K562 (cell line): ENCODE measurements around the gene PHF21A. TPM values are rescaled to one million over a fixed set of nuclear protein-coding genes. Genes with fewer than 3 reads are reported as not detected.

Experiments used
- ATAC-seq: fragments of 200-7000 bp; cut with Tn5 transposase; 3 replicates; pipeline ENCODE4 v1.9.1; 2020; ENCODE audit warnings: moderate library complexity
- BruUV-seq: library from RNA; stranded (reverse); fragments of 400-500 nt; replicated peaks from 2 replicates; lab custom pipeline; 2021; lab: Mats Ljungman, UMichigan
- CTCF ChIA-PET: fragments of 300-600 bp; formaldehyde crosslinking; extraction: SDS; loops from one replicate; lab custom pipeline; 2021; ENCODE audit warnings: low intra/inter-chr PET ratio; lab: Yijun Ruan, JAX
- POLR2A ChIA-PET: fragments of 300-600, 350-650 bp; sonication (Branson Sonifier 250); formaldehyde crosslinking; extraction: SDS; loops from one replicate; lab custom pipeline; 2021; ENCODE audit warnings: antibody characterized with exemption, inconsistent platforms; lab: Yijun Ruan, JAX
- DNase-seq, 4 experiments: peaks; one replicate each; pipeline versions ENCODE4 v3.0.0 to v3.0.0-alpha.2; 2011 to 2018; ENCODE audit warnings: low spot score in 3 of 4, mixed read lengths in 3 of 4; ENCODE audit errors: extremely low read depth in 1 of 4
- FAIRE-seq: peaks from 2 replicates; lab custom pipeline; 2011; peaks lifted over from hg19 to GRCh38; lab: Jason Lieb, UNC
- H2AFZ ChIP-seq: 2 replicates; pipeline ENCODE4 v1.6.0; 2011; ENCODE audit warnings: low read depth, low read length, control low read depth, inconsistent platforms
- H3K27ac ChIP-seq: fragments of 200-600 bp; 3 replicates; pipeline ENCODE4 v1.8.0; 2011; ENCODE audit warnings: low read depth, mild to moderate bottlenecking, control low read depth, inconsistent platforms, low read length, moderate library complexity, mixed read lengths; ENCODE audit errors: extremely low read depth
- H3K27me3 ChIP-seq, 2 experiments: fragments of 300-600 bp in 1 of 2; 2 replicates in 1 of 2; 3 replicates in 1 of 2; pipeline versions ENCODE4 v1.6.0 to v1.8.0; 2011; ENCODE audit warnings: inconsistent platforms in 2 of 2, low read length in 2 of 2, mild to moderate bottlenecking in 1 of 2, mixed read lengths in 1 of 2, moderate library complexity in 1 of 2; ENCODE audit not compliant: control insufficient read depth in 2 of 2, insufficient read depth in 2 of 2
- H3K36me3 ChIP-seq: fragments of 300-600 bp; 3 replicates; pipeline ENCODE4 v1.8.0; 2011; ENCODE audit warnings: mild to moderate bottlenecking, low read length, inconsistent platforms; ENCODE audit not compliant: control insufficient read depth, insufficient read depth
- H3K4me1 ChIP-seq, 2 experiments: fragments of 200-600 bp in 1 of 2; replicated peaks in 1 of 2; 2 replicates in 1 of 2; 3 replicates in 1 of 2; pipeline versions ENCODE4 v1.5.1 to v1.8.0; 2011; ENCODE audit warnings: inconsistent platforms in 2 of 2, low read length in 2 of 2, mild to moderate bottlenecking in 1 of 2, mixed read lengths in 1 of 2, moderate library complexity in 1 of 2; ENCODE audit not compliant: control insufficient read depth in 2 of 2, insufficient read depth in 2 of 2
- H3K4me2 ChIP-seq: 2 replicates; pipeline ENCODE4 v1.6.1; 2011; ENCODE audit warnings: low read length, control low read depth, inconsistent platforms, mixed read lengths; ENCODE audit not compliant: insufficient read depth
- H3K4me3 ChIP-seq: fragments of 200-600 bp; sonication (generic), shearing (Covaris generic); 2 replicates; pipeline ENCODE4 v1.5.1; 2016; ENCODE audit warnings: control low read depth, inconsistent platforms
- H3K79me2 ChIP-seq: fragments of 200-600 bp; 3 replicates; pipeline ENCODE4 v1.8.0; 2011; ENCODE audit warnings: low read length, inconsistent platforms; ENCODE audit not compliant: control insufficient read depth, insufficient read depth
- H3K9ac ChIP-seq, 2 experiments: 2 replicates each; pipeline versions ENCODE4 v1.6.0 to v1.6.1; 2011; ENCODE audit warnings: low read depth in 2 of 2, low read length in 2 of 2, control low read depth in 1 of 2, inconsistent platforms in 1 of 2, mild to moderate bottlenecking in 1 of 2, mixed read lengths in 1 of 2; ENCODE audit not compliant: insufficient read depth in 1 of 2
- H3K9me1 ChIP-seq: one replicate; pipeline ENCODE4 v1.6.0; 2011; ENCODE audit warnings: inconsistent platforms, mild to moderate bottlenecking, low read length, moderate library complexity; ENCODE audit not compliant: control insufficient read depth, insufficient read depth
- H3K9me3 ChIP-seq: replicated peaks from 2 replicates; pipeline ENCODE4 v1.5.1; 2011; ENCODE audit warnings: low read depth, low read length, inconsistent platforms; ENCODE audit not compliant: control insufficient read depth, insufficient read depth
- H4K20me1 ChIP-seq: replicated peaks from 2 replicates; pipeline ENCODE4 v1.6.1; 2011; ENCODE audit warnings: low read length, inconsistent platforms, mixed read lengths; ENCODE audit not compliant: control insufficient read depth, insufficient read depth
- PHF20 ChIP-seq: fragments of 450-650 bp; IDR thresholded peaks from 2 replicates; pipeline ENCODE4 v1.6.1; 2018; ENCODE audit not compliant: partially characterized antibody
- ZFX ChIP-seq: sonication (generic); formaldehyde crosslinking; IDR thresholded peaks from 2 replicates; pipeline ENCODE4 v1.8.0; 2022; ENCODE audit warnings: mild to moderate bottlenecking, missing genetic modification reagents, moderate library complexity
- ZNF280A ChIP-seq: fragments of 450-650 bp; IDR thresholded peaks from 2 replicates; pipeline ENCODE4 v1.6.1; 2018; ENCODE audit warnings: mild to moderate bottlenecking, low read depth; ENCODE audit not compliant: partially characterized antibody
- WGBS: fragments of 100-300 bp; shearing (Covaris generic); methylation state at CpG from one replicate; pipeline ENCODE4 v1.1.6; 2016; ENCODE audit warnings: low coverage, mixed read lengths; ENCODE audit not compliant: insufficient coverage; ENCODE audit errors: missing lambda C conversion rate; 5-methylcytosine and 5-hydroxymethylcytosine counted together
- in situ Hi-C: fragments of 300-500 bp; cut with MboI; formaldehyde crosslinking; loops from 4 replicates; pipeline ENCODE4 v1.15.0; 2018; ENCODE audit warnings: inconsistent platforms, mixed read lengths
- intact Hi-C: fragments of 100-400 bp; cut with micrococcal nuclease; formaldehyde crosslinking; loops from 2 replicates; pipeline ENCODE4 v1.14.2; 2022
- polyA plus RNA-seq, 8 experiments: library from polyadenylated mRNA; depleted of rRNA in 4 of 8; stranded (reverse) in 5 of 8; unstranded in 3 of 8; fragments of >200 nt; fragmentation: Nextera tagmentation in 2 of 8; fragmentation: Illumina TruSeq in 1 of 8; extraction: Ambion mirVana in 2 of 8; extraction: Trizol in 1 of 8; gene quantifications; 2 replicates each; pipeline versions ENCODE4 v1.2.1 to v1.2.3, GENCODE V29; 2011 to 2014; ENCODE audit warnings: inconsistent platforms in 1 of 8, missing spikeins in 1 of 8
- total RNA-seq, 7 experiments: library from RNA; depleted of rRNA in 6 of 7; stranded (reverse); fragments of >200 nt in 6 of 7; fragmentation: Illumina TruSeq in 2 of 7; extraction: Trizol in 2 of 7; gene quantifications; 2 replicates each; pipeline versions ENCODE4 v1.2.1 to v1.2.3, GENCODE V29; 2011 to 2021; ENCODE audit warnings: low replicate concordance in 1 of 7

Gene PHF21A
- total and polyA plus RNA-seq, 9 of the 15 experiments (the other 6 are each of a cell fraction or from before 2014, with no cell fraction given), result 1.5 to 32.4 (median 10.7) TPM

GRCh38 chr11:46099963-46100316 is 21.3 kb downstream of the PHF21A start:
- no peaks in the 10 kb centered on the region for H4K20me1 ChIP-seq
- no peaks in the 10 kb centered on the region for H3K9me1 ChIP-seq
- CTCF ChIA-PET, result no interaction called here
- POLR2A ChIA-PET, result interaction anchor here (0.6 to 2.5 kb wide), 6 partner anchors 9 to 253 kb away, joined by 3 to 9 read pairs (median 4); no protein-coding TSS in a partner anchor
- intact Hi-C loops, result loop anchor here (10.0 kb wide), 1 partner anchor 105 kb away; no protein-coding TSS in a partner anchor
- H3K36me3 ChIP-seq, result no peaks in the 10 kb centered on the region
- peaks cover 5 to 31% of the 10 kb centered on the region in 2 experiments; a peak in 4 of 5 replicates for H3K4me1 ChIP-seq
- ATAC-seq (peak; percentile 2; the same call in 1 of the 3 replicates), FAIRE-seq (no peak), DNase-seq (no peak)
- H3K4me2 ChIP-seq, result peak overlapping the region; percentile 2; the same call in 1 of the 2 replicates
- 6% methylated on average over 1 of the region's 1 CpG for WGBS
- H3K27me3 ChIP-seq, result no peaks in the 10 kb centered on the region
- no peak overlapping the region; the same call in 1 of the 2 replicates for H3K4me3 ChIP-seq
- H3K27ac ChIP-seq, result peak overlapping the region; percentile 51; the same call in 2 of the 3 replicates
- peak overlapping the region; percentile 35; the same call in 1 of the 2 replicates for H2AFZ ChIP-seq
- H3K79me2 ChIP-seq, result peaks cover 88% of the 10 kb centered on the region
- in situ Hi-C loops, result no loop called here
- no TSS peak for BruUV-seq
- no peak for TF ChIP-seq PHF20
- peak; percentile 15; the same call in 1 of the 2 replicates for TF ChIP-seq ZFX
- no peak for TF ChIP-seq ZNF280A
- H3K9ac ChIP-seq, result peak overlapping the region in 1 of 2 experiments; percentile 47; a peak in 2 of 4 replicates
- H3K9me3 ChIP-seq, result no peaks in the 10 kb centered on the region
